Stimulated activated CD4-positive, alpha-beta T cell treated with anti-CD3 and anti-CD28 coated beads, TNF-alpha, amount 100 ng/mL, for 4 hours (primary cell): ENCODE data around the gene RBBP5.

Experiments
- DNase-seq, 3 experiments: peaks; one replicate each; pipeline ENCODE4 v3.0.0-alpha.2; 2020; ENCODE audit warnings: low read depth in 3 of 3

The RBBP5 gene

DNA sequence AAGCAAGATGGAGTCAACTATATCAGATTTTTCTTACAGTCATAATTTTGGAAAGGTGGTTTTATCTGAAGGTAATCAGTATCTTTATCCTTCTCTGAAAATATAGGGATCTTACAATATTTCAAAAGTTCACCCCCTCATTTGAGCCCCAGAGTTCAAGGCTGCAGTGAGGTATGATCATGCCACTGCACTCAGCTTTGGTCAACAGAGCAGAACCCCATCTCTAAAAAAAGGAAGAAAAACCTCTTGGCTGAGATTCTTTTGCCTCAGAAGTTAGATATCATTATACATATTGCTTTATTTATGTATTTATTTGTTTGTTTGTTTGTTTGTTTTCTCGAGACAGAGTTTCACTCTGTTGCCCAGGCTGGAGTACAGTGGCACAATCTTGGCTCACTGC, 11.5 kb upstream of the RBBP5 start:
- DNase-seq, result no peak

DNA sequence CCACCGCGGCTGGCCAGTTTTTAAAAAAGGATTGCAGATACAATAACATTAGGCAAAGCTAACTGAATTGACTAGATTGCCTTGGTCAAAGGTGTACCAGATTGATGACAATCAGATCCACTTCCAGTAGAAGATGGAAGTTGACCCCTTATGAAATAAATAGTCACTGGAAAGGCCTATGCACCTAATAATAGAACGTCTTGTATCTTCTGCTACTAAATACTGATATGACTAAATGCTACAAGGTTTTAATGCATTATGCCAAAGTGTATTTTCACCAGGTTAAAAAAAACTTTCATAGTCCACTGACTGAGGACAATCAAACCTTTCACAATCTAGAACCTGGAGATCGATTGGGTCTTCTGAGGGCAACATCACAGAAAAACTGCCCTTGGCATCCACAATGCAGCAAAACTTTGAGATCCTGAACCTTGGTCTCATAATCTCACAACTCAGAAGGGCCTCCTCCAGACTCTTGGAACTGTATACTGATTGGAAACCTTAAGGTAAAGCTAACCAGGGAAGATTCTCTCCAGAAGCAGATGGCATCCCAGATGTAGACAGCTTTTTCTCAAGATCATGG, 7.8 kb upstream of the RBBP5 start:
- DNase-seq, result no peak

DNA sequence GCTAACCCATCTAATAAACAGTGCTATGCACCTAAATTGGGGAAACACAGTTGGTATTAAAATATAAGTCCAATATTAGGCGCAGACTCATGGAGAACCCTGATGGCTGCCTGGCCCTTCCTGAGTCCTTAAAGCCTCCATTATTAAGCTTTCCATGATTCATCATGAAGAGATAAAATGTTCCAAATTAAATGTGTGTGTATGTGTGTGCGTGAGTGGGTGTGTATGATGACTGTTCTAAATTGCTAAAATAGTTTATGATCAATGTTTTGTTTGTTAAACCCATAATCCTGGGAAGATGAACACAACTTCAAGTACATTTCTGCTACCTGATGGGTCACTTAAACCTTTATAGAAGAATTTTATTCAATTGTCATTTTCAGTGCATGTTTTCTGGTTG, 6.3 kb upstream of the RBBP5 start:
- DNase-seq, result no peak

DNA sequence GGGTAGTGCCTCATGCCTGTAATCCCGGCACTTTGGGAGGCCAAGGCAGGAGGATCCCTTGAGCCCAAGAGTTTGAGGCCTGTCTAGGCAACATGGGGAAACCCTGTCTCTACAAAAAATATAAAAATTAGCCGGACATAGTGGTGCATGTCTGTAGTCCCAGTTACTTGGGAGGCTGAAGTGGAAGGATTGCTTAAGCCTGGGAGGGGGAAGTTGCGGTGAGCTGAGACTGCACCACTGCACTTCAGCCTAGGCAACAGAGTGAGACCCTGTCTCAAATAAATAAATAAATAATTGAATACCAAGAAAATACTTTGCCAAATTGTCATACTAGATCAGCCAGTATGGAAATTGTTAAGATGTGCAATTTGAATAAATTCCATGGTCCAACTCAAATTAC, 5.9 kb upstream of the RBBP5 start:
- DNase-seq, result no peak

DNA sequence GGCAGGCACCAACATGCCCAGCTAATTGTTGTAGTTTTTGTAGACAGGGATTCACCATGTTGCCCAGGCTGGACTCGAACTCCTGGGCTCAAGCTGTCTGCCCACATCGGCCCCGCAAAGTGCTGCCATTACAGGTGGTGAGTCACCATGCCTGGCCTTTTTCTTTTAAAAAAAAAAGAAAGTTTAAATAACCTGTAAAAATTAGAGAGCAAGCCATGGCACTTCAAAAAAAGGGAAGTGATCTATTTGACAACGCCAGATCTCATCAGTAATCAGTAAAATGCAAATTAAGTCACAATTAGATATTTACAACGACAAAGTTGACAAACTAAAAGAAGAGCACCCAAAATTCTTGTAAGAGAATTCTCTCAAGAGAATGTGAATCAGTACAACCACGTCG, 2.9 kb upstream of the RBBP5 start:
- no peak for DNase-seq

DNA sequence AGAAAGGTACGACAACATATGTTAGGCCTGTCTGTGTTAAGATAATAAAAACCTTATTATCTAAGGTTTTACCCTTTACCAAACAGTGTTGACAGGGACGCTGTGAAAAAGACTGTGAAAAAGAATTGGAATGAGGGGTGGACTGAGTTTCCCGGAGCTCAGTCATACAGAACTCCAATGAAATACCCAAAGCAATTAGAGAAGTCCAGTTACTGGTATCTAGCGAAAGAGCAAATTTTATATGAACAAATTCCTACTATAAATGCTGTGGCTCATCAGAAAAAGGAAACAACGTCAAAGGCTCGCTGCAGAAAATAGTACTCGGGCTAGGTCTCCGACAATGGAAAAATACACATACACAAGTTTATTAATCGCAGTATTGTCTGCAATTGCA, 708 bp upstream of the RBBP5 start:
- DNase-seq, result no peak

DNA sequence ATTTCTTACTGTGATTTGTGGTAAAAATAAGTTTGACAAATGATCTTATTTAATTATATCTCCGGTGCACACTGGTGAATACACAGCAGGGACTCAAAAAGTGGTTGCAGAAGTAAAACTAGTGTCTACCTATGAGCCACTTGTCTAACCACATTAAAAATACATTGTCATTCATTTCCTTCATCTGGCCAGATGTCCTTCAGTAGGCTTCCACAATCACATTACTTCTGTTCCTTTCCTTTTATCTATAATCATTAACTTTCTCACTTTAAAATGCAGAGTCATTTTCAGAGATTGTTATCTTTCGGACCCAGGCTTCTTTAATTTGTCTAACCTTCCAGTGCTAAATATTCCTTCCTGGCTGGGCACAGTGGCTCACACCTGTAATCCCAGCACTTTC, 3.0 kb downstream of the RBBP5 start:
- no peak for DNase-seq

DNA sequence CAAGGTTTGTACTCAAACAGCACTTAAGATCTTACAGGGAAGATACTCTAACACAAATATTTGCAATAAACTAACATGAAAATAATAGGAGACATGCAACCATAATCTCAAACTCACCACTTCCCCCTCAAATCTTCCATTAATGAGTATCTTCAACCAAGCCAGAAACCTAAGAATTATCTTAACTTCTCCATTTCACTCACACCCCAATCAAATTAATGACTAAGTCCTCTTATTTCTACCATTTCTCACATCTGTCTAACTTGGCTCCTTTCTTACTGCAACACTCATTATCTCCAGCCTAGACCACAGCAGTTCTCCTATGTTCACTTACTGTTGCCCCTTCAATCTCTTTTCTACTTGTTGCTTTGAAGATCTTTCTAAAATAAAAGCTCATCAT, 10.4 kb downstream of the RBBP5 start:
- no peak for DNase-seq

DNA sequence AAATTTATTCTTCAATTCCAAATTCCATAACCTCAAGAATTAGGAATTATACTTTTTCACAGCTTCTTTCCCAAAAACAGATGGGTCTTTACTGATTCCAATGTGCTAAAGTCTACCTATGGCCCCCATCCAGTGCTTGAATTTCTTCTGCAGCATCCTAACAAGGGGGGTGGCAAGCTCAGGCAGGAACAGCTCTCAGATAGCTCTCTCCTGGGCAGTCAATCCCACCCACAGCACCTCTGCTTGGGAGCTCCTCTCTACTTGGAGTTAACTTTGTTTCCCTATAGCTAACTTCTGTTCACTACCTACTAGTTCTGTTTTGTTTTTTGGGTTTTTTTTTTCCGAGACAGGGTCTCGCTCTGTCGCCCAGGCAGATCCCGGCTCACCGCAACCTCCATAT, 12.1 kb downstream of the RBBP5 start:
- no peak for DNase-seq

DNA sequence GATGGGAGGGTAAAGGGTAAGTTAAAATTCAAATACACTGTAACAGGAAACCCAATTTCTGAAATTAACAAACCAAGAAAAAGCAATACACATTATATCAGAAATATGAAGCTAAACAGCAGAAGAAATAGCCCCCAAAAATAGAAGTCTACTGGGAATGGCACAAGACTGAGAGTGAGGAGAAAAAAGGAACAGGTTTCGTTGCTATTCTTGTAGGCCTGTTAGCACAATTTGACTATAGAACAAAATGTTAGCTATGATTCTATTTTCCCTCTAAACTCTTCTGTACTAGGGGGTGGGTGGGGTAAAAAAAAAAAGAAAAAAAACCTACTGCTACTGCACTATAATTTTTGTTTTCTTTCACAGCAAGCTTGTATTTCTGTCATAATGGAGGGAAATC, 12.5 kb downstream of the RBBP5 start:
- no peak for DNase-seq

DNA sequence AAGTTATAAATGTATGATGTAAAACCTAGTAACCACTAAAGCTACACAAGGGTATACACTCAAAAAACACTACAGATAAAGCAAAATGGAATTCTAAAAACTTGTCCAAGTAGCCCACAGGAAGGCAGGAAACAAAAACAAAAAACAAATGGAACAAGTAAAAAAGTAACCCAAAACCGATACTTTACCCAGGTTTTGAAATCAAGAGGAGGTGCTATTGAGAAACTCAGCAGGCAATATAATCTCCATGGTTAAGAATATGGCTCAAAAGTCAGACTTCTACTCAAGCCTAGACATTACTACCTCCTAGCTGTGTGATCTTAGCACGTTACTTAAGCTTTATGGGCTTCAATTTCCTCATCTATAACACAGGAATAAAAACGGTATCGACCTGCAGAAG, 13.3 kb downstream of the RBBP5 start:
- DNase-seq, result no peak

DNA sequence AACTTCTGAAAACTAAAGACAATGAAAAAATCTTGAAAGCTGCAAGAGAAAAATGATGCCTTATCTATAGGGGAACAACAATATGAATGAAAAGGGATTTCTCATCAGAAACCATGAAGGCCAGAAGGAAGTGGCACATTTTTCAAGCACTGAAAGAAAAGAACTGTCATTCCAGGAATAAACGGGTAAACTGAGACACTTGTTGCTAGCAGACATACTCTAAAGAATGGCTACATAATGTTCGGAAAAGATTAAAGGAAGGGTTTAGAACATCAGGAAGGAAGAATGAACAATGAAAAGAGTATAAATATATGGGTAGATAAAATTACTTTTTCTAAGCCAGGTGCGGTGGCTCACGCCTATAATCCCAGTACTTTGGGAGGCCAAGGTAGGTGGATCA, 14.5 kb downstream of the RBBP5 start:
- no peak for DNase-seq

DNA sequence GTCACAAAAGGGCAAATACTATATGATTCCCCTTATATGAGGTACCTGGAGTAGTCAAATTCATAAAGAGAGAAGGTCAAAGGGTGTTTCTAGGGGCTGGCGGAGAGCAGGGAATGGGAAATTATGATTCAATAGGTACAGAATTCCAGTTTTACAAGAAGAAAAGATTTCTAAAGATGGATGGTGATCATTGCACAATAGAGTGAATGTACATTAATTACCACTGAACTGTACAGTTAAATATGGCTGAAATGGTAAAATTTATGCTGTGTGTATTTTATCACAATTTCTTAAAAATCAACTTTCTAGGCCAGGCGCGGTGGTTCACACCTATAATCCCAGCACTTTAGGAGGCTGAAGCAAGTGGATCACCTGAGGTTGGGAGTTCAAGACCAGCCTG, 19.4 kb downstream of the RBBP5 start:
- DNase-seq, result no peak

DNA sequence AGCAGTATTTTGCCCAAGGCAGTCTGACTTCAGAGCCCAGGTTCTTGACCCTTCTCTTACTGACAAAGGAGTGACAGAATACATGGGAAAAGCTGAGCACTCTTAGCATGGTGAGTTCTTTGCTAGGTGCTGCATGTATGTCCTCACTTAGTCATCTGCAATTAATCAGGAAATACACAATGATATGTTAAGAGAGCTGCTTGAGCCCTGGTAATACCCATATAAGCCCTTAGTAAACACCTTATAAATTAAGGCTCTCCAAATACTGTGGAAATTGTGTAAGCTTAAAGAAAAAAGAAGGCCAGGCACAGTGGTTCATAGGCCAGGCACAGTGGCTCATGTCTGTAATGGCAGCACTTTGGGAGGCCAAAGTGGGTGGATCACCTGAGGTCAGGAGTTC, 23.5 kb downstream of the RBBP5 start:
- DNase-seq, result no peak

DNA sequence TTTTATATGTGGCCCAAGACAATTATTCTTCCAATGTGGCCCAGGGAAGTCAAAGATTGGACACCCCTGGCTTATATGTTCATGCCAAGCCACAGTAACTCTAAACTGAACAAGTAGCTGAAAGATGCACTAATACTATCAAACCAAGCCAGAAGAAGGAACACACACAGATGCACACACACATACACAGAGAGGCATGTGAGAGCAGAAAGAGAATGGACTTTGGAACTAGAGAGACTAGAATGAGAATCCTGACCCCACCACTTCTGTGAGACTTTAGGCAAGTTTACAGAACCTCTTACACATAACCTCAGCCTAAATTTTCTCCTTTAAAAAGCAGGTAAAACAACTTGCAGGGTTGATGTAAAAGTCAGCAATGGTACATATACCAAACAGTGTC, 26.4 kb downstream of the RBBP5 start:
- DNase-seq, result no peak

DNA sequence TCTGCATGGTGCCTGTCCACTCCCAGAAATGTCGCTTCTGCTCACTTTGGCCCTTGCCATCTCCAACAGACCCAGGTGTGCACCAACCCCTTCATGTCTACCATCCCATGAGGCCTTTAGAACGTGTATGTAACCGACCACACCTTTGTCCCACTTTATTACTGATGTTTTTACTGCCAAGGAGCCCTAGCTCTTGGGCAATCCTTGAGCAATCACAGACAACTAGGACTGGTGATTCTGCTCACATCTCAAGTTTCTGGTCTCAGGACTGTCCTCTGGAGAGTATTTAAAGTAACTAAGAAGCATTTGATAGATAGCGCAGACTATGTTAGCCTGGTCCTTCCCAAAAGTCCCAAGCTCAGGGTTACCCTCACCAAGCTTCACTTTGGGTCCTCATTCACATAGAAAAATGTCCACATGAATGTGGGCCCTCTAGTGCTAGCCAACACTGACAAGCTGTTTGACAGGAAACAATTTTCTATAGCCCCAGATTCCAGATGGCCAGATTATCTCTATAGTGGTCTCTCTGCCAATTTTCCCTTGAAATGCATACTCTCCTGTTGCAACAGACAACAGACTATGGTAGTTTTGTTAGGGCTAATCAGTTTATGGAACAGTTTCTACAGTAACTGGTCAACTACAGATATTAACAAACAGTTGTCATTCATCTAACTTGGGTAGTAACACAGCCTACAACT, 30.6 kb downstream of the RBBP5 start:
- no peak for DNase-seq

DNA sequence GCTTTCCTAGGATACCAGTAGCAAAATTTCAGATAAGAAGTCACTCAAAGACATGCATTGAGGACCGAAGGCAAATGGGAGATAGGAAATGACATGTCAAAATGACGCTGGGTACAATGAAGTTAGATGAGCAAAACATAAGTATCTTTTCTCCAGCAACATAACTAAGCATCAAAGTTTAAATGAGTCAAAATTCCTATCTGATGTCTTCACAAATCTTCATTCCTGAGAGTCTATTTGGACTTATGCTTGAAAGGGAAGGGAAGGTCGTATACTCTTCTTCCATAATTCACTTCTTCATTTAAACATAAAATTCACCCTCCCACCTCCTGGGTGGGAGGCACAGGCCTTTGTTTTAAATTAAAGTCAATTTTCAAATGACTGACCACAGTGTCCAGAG, 33.4 kb downstream of the RBBP5 start:
- no peak for DNase-seq

DNA sequence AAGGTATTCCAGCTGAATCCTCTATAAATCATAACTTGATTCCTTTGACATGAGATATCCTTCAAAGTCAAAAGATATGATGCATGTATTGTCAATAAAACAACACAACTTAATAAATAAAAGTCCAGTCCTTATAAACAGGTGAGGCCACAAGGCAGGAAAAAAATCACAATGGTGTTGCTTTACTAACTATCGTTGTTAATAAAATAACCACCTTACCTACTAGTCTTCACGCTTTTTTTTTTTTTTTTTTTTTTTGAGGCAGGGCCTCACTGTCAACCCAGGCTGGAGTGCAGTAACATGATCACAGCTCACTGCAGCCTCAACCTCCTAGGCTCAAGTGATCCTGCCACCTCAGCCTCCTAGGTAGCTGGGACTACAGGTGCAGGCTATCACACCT, 37.4 kb downstream of the RBBP5 start, which contains the start of gene TMEM81:
Gene TMEM81 (minus strand): TSS at position 101 of the 400 bp plus-strand sequence. CDS start 140 bp downstream, outside the sequence.
- no peak for DNase-seq

DNA sequence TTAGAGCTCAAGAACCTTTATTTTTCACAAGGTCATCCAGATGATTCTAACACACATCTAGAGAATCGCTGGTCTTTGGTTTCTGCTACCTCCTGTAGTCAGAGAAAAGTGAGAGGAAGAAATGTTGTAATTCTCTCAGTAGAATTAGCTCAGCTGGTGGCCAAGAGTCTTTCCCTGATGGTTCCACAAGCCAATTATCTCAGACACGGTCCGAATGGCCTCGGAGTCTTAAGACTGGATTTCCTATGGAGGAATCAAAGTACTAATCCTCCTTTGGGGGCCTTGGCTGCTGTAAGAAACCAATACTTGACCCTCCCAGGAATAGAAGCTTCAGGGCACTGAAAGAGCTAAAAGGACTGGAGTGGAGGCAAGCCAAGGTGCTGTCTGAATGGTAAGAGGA, 39.3 kb downstream of the RBBP5 start:
- no peak for DNase-seq

DNA sequence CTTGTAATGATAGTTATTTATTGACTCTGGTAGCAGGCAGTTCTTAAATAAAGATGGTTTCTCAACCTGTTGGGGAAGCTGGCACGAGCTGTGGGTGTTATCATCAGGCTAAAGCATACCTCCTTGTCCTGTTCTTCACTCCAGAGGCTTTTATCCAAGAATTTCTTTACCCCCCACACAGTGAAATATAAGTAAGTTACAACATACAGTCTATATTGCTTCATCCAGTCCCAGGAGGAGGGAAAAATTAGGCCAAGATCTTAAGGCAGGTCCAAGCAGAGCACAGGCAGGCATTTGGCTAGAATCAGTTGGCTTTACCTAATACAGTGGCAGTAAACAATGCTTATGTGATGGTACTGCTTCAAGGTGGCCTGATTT, 43.9 kb downstream of the RBBP5 start:
- DNase-seq, result no peak

DNA sequence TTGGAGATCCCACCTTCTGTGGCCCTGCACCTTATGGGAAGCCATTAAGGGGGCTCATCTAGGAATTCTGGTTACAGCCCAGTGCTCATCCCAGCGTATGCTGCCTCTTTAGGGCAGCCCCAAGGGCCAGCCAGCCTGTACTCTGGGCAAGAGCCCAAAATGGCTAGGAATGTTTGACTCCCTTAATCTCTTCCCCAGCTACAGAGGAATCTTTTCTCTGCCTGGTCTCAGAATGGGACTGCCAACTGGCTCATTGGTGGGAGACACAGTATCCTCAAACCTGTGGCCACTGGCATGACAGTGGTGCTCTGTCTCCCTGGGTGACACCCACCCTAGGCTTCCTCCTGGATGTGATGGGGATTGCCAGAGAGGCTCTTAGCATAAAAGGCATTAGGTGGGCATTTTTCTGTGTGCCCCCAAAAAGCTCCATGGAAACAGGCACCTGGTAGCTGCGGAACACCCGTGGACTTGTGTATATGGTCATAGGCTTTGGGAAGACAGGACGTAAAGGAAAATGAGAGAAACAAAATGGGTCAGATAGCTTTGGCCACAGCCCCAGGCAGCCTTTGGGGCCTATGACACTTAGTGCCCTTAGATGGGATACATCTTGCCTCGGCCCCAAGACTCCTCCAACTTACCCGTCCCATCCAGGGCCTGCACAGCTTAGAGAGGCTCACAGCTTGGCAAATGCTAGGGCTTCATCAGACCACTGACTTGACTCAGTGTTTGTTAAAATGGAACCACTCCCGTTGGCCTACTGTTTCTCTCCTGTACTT, 44.4 kb downstream of the RBBP5 start:
- DNase-seq, result no peak

DNA sequence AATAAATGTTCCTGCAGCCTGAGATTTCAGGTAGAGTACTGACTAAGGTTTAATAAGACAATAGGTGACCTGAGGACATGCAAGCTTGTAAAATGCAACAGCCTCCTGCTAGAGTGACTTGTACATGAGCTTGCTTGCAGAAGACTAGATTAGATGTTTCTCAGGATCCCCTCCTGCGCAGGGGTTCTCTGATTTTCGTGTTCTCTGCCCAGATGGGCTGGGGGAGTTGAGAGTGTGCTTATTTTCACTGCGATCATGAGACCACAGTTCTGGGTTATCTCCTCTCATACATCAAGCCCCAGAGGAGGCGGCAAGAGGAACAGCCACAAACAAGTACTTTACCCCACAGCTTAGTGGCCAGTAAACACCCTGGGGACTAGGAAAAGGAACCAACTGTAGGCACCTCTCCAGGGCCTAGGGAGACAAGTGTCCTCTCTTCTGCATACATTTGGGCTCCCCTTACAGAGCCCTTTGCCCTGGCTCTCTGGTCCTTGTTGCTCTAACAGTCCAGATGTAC, 45.5 kb downstream of the RBBP5 start:
- no peak for DNase-seq

DNA sequence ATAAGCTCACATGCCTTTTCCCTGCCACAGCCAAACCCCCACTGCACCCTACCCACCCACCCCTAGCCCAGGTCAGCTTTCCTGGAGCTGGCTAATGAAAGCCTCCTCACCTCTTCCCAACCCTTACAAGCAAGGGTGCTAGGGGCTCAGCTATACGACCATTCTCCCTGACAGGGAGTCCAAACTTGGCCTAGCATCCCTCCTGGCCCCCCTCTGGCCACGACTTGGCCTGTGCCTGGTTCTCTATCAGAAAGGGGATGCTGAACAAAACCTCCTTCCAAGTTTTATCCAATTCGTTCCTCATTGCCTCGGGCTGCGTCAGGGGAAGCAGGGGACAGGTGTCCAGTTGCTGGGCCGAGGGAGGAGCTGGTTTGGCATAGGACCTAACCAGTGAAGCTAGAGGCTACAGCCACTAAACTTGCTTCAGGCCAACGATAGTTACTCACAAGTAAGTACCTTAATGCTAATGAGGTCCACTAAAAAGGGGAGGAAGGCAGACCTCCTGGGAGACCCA, 46.1 kb downstream of the RBBP5 start:
- DNase-seq, result no peak
